Measurements from ENCODE around the gene KRT80. TPM values are rescaled to one million over a fixed set of nuclear protein-coding genes. Genes with fewer than 3 reads are reported as not detected.
A peak's percentile ranks its signal among the peaks of the same experiment; 100 is the strongest.

The KRT80 gene
- polyA plus RNA-seq, 1 donor (not counting 4 experiments of a cell fraction or from before 2014, with no cell fraction given): 4.1 TPM

DNA sequence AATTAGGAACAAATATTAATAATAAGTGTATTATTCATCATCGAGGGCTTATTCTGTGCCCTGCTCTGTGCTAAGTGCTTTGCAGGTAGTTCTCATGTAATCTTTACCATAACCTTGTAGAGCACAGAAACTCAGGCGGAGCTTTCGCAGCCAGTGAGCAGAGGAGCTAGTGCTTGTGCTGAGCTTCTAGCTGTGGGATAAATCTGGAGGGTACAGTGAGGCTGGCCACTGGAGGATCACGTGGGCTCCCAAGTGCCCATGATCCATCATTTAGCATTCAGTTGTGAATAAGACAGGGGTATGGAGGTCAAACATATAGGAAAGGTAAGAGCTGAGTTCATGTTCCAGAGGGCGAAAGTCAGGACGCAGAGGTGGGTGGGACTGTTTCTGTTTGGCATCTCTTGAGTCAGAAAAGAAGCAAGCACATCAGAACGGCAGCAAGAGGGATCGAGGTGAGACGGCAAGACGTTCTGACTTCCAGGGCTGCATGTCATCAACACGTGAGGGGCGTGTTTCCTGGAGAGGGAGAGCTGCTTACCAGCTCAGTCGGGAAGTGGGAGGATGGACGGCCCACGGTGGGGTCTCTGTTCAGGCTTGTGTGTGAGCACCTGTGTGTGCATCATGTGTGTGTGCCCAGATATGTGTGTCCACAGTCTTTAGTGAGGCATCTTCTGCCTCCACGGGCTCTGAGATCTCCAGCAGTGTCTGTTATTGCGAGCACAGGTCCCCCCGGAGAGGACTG lies 16.8 kb upstream of the KRT80 start:
- dilution Hi-C loops (cut with MboI; ENCODE audit: extremely low pct_ligation_motif_present, low sequenced_read_pairs): no loop called here
- no peaks in the 10 kb centered on the region for H4K20me1 ChIP-seq (ENCODE audit: control insufficient read depth, extremely low read depth, insufficient read depth, low read length)
- H3K9me1 ChIP-seq (ENCODE audit: control insufficient read depth, extremely low read depth, insufficient read depth, low read length): no peaks in the 10 kb centered on the region
- DNase-seq (ENCODE audit: low read depth, low spot score) (no peak), FAIRE-seq (peak; percentile 91)
- TF ChIP-seq, protein P1, sequence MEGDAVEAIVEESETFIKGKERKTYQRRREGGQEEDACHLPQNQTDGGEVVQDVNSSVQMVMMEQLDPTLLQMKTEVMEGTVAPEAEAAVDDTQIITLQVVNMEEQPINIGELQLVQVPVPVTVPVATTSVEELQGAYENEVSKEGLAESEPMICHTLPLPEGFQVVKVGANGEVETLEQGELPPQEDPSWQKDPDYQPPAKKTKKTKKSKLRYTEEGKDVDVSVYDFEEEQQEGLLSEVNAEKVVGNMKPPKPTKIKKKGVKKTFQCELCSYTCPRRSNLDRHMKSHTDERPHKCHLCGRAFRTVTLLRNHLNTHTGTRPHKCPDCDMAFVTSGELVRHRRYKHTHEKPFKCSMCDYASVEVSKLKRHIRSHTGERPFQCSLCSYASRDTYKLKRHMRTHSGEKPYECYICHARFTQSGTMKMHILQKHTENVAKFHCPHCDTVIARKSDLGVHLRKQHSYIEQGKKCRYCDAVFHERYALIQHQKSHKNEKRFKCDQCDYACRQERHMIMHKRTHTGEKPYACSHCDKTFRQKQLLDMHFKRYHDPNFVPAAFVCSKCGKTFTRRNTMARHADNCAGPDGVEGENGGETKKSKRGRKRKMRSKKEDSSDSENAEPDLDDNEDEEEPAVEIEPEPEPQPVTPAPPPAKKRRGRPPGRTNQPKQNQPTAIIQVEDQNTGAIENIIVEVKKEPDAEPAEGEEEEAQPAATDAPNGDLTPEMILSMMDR (optimal IDR thresholded peaks at IDR 0.05 in 1 of 3, IDR thresholded peaks at IDR 0.05 in 1 of 3, conservative IDR thresholded peaks at IDR 0.05 in 1 of 3; ENCODE audit: extremely low read depth in 1 of 3, insufficient read depth in 2 of 3, low read length in 3 of 3): no peak
- TF ChIP-seq EZH2 (IDR thresholded peaks at IDR 0.05; ENCODE audit: low read length): no peak
- H3K9me3 ChIP-seq (ENCODE audit: control insufficient read depth, low read depth, low read length): no peaks in the 10 kb centered on the region
- H3K27me3 ChIP-seq (ENCODE audit: control insufficient read depth, extremely low read depth, insufficient read depth, low read length): no peaks in the 10 kb centered on the region
- H3K27ac ChIP-seq (ENCODE audit: control insufficient read depth, insufficient read depth, low read length): peak overlapping the region; percentile 63
- H3K9ac ChIP-seq (ENCODE audit: control insufficient read depth, extremely low read depth, insufficient read depth, low read length): peak overlapping the region; percentile 70
- H3K79me2 ChIP-seq (ENCODE audit: control insufficient read depth, insufficient read depth, low read length): no peaks in the 10 kb centered on the region
- peak overlapping the region; percentile 63 for H3K4me2 ChIP-seq (ENCODE audit: control insufficient read depth, extremely low read depth, insufficient read depth, low read depth, low read length)
- no peak overlapping the region for H2AFZ ChIP-seq (ENCODE audit: control insufficient read depth, low read length)
- H3K4me3 ChIP-seq (ENCODE audit: control insufficient read depth in 2 of 3, extremely low read depth in 1 of 3, insufficient read depth in 2 of 3, low read depth in 1 of 3, low read length in 3 of 3): peak overlapping the region in 1 of 3 experiments; percentile 28
- H3K4me1 ChIP-seq (ENCODE audit: control insufficient read depth, extremely low read depth, insufficient read depth, low read length): peaks cover 65% of the 10 kb centered on the region
- no peaks in the 10 kb centered on the region for H3K36me3 ChIP-seq (ENCODE audit: control insufficient read depth in 2 of 2, extremely low read depth in 1 of 2, insufficient read depth in 2 of 2, low read length in 2 of 2)

DNA sequence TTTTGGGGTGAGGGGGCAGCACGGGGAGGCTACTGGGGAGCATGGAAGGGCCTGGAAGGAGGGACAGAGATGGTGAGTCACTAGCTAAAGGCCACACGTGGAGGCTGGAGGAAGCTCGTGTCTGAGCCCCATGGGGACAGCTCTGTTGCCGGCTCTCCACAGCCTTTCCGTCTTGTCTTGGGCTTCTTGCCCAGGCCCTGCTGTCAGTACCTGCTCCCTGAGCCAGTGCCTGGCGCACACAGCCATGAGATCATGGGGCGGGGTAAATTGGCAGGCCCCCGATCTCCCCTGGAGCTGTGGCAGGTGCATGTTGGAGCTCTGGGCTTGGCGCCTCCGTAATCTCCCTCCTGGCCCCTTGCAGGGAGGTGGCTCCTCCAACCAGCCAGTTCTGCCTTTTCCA lies 16.1 kb upstream of the KRT80 start:
- no peaks in the 10 kb centered on the region for H3K27me3 ChIP-seq (ENCODE audit: control insufficient read depth, extremely low read depth, insufficient read depth, low read length)
- TF ChIP-seq, protein P1 (optimal IDR thresholded peaks at IDR 0.05 in 1 of 3, IDR thresholded peaks at IDR 0.05 in 1 of 3, conservative IDR thresholded peaks at IDR 0.05 in 1 of 3; ENCODE audit: extremely low read depth in 1 of 3, insufficient read depth in 2 of 3, low read length in 3 of 3): no peak
- no peak for TF ChIP-seq EZH2 (IDR thresholded peaks at IDR 0.05; ENCODE audit: low read length)
- H3K79me2 ChIP-seq (ENCODE audit: control insufficient read depth, insufficient read depth, low read length): no peaks in the 10 kb centered on the region
- H3K27ac ChIP-seq (ENCODE audit: control insufficient read depth, insufficient read depth, low read length): peak overlapping the region; percentile 10
- peak overlapping the region in 1 of 3 experiments; percentile 13 for H3K4me3 ChIP-seq (ENCODE audit: control insufficient read depth in 2 of 3, extremely low read depth in 1 of 3, insufficient read depth in 2 of 3, low read depth in 1 of 3, low read length in 3 of 3)
- H4K20me1 ChIP-seq (ENCODE audit: control insufficient read depth, extremely low read depth, insufficient read depth, low read length): no peaks in the 10 kb centered on the region
- peak overlapping the region; percentile 46 for H3K4me2 ChIP-seq (ENCODE audit: control insufficient read depth, extremely low read depth, insufficient read depth, low read depth, low read length)
- dilution Hi-C loops (cut with MboI; ENCODE audit: extremely low pct_ligation_motif_present, low sequenced_read_pairs): no loop called here
- H3K9me1 ChIP-seq (ENCODE audit: control insufficient read depth, extremely low read depth, insufficient read depth, low read length): no peaks in the 10 kb centered on the region
- peak; percentile 90 for FAIRE-seq
- H2AFZ ChIP-seq (ENCODE audit: control insufficient read depth, low read length): no peak overlapping the region
- no peaks in the 10 kb centered on the region for H3K9me3 ChIP-seq (ENCODE audit: control insufficient read depth, low read depth, low read length)
- H3K4me1 ChIP-seq (ENCODE audit: control insufficient read depth, extremely low read depth, insufficient read depth, low read length): peaks cover 67% of the 10 kb centered on the region
- peak overlapping the region; percentile 70 for H3K9ac ChIP-seq (ENCODE audit: control insufficient read depth, extremely low read depth, insufficient read depth, low read length)
- H3K36me3 ChIP-seq (ENCODE audit: control insufficient read depth in 2 of 2, extremely low read depth in 1 of 2, insufficient read depth in 2 of 2, low read length in 2 of 2): no peaks in the 10 kb centered on the region
- DNase-seq (ENCODE audit: low read depth, low spot score): no peak
